Keratinocyte (primary cell): ENCODE measurements around the gene TSPYL6.

ENCODE experiments used
- CTCF ChIP-seq, 3 experiments: IDR thresholded peaks in 1 of 3; conservative IDR thresholded peaks in 1 of 3; optimal IDR thresholded peaks in 1 of 3; 2 replicates in 2 of 3; 3 replicates in 1 of 3; pipeline versions ENCODE3 to v1.5.1; 2011; ENCODE audit warnings: low read length in 3 of 3, mild to moderate bottlenecking in 3 of 3, moderate library complexity in 2 of 3, control low read depth in 1 of 3, inconsistent platforms in 1 of 3; ENCODE audit not compliant: insufficient read depth in 2 of 3; ENCODE audit errors: extremely low read depth in 1 of 3
- EZH2 ChIP-seq: IDR thresholded peaks from one replicate; pipeline ENCODE4 v1.6.1; 2012; ENCODE audit warnings: inconsistent platforms, mild to moderate bottlenecking, low read length, moderate library complexity

- TF ChIP-seq CTCF (optimal IDR thresholded peaks at IDR 0.05 in 1 of 3, IDR thresholded peaks at IDR 0.05 in 1 of 3, conservative IDR thresholded peaks at IDR 0.05 in 1 of 3; ENCODE audit: extremely low read depth in 1 of 3, insufficient read depth in 2 of 3, low read length in 3 of 3) = peak in 2 of 3 experiments; percentile 11 to 25
- TF ChIP-seq EZH2 = no peak
Observed at GRCh38 chr2:54279385-54279784, 23.4 kb upstream of the TSPYL6 start.
